Esophagus squamous epithelium (tissue), 4 donors: ENCODE measurements around the gene RPS6KC1.

Experiments
- POLR2A ChIP-seq, 4 donors: fragments of 450-650 bp; IDR thresholded peaks; one replicate each; pipeline ENCODE4 v1.6.1; 2017; ENCODE audit warnings: antibody characterized with exemption in 4 of 4, mild to moderate bottlenecking in 4 of 4, moderate library complexity in 3 of 4
- TF ChIP-seq, protein P1 (sequence below), 6 experiments: fragments of 450-650 bp in 4 of 6; fragments of 200-600 bp in 2 of 6; sonication (generic) in 2 of 6; IDR thresholded peaks; one replicate each; pipeline ENCODE4 v1.5.1; 2016 to 2019; ENCODE audit warnings: antibody characterized with exemption in 6 of 6, mild to moderate bottlenecking in 4 of 6, moderate library complexity in 4 of 6

GRCh38 chr1:213171711-213172110 lies 120.7 kb downstream of the RPS6KC1 start:
- TF ChIP-seq, protein P1, sequence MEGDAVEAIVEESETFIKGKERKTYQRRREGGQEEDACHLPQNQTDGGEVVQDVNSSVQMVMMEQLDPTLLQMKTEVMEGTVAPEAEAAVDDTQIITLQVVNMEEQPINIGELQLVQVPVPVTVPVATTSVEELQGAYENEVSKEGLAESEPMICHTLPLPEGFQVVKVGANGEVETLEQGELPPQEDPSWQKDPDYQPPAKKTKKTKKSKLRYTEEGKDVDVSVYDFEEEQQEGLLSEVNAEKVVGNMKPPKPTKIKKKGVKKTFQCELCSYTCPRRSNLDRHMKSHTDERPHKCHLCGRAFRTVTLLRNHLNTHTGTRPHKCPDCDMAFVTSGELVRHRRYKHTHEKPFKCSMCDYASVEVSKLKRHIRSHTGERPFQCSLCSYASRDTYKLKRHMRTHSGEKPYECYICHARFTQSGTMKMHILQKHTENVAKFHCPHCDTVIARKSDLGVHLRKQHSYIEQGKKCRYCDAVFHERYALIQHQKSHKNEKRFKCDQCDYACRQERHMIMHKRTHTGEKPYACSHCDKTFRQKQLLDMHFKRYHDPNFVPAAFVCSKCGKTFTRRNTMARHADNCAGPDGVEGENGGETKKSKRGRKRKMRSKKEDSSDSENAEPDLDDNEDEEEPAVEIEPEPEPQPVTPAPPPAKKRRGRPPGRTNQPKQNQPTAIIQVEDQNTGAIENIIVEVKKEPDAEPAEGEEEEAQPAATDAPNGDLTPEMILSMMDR (IDR thresholded peaks at IDR 0.05): no peak
- TF ChIP-seq POLR2A (IDR thresholded peaks at IDR 0.05): no peak
